B cell (primary cell): Measurements from ENCODE around the gene MEGF11.

ENCODE experiments used
- CTCF ChIP-seq: fragments of 200-600 bp; IDR thresholded peaks from one replicate; pipeline ENCODE4 v1.8.0; 2022; ENCODE audit warnings: antibody characterized with exemption, mild to moderate bottlenecking
- EZH2 ChIP-seq: IDR thresholded peaks from 2 replicates; pipeline ENCODE4 v1.6.1; 2012; ENCODE audit warnings: borderline replicate concordance, low read depth, mild to moderate bottlenecking, moderate library complexity, low read length; ENCODE audit not compliant: insufficient read depth, poor library complexity, severe bottlenecking

GRCh38 chr15:65985387-65985786, 268.2 kb downstream of the MEGF11 start:
- no peak for TF ChIP-seq CTCF
- TF ChIP-seq EZH2, result no peak
